Stomach (tissue), 4 donors: ENCODE results near the gene TNNC2.

Source experiments
- CTCF ChIP-seq, 7 experiments: fragments of 450-650 bp in 4 of 7; fragments of 200-600 bp in 3 of 7; sonication (generic) in 3 of 7; IDR thresholded peaks; one replicate each; pipeline ENCODE4 v1.5.1; 2016 to 2019; ENCODE audit warnings: antibody characterized with exemption in 7 of 7, control low read depth in 2 of 7, mild to moderate bottlenecking in 1 of 7
- EP300 ChIP-seq: sonication (generic); formaldehyde crosslinking; IDR thresholded peaks from one replicate; pipeline ENCODE4 v1.6.1; 2017; ENCODE audit warnings: antibody characterized with exemption
- POLR2A ChIP-seq, 4 donors: fragments of 450-650 bp; IDR thresholded peaks; one replicate each; pipeline ENCODE4 v1.6.1; 2016; ENCODE audit warnings: antibody characterized with exemption in 4 of 4, control low read depth in 2 of 4, mild to moderate bottlenecking in 1 of 4, moderate library complexity in 1 of 4
- POLR2AphosphoS5 ChIP-seq, 3 donors: sonication (generic); formaldehyde crosslinking; IDR thresholded peaks; one replicate each; pipeline ENCODE4 v1.6.1; 2016; ENCODE audit warnings: antibody characterized with exemption in 3 of 3

- TF ChIP-seq CTCF (IDR thresholded peaks at IDR 0.05) (no peak), POLR2A (IDR thresholded peaks at IDR 0.05) (no peak), EP300 (no peak), POLR2AphosphoS5 (IDR thresholded peaks at IDR 0.05) (no peak)
Observed at GRCh38 chr20:45792317-45793118, 34.6 kb downstream of the TNNC2 start.
